Caco-2 (cell line): ENCODE data around the gene SLC30A1. TPM values are rescaled to one million over a fixed set of nuclear protein-coding genes. Genes with fewer than 3 reads are reported as not detected.

Source experiments
- BruUV-seq: library from RNA; stranded (reverse); fragments of 400-500 nt; replicated peaks from 2 replicates; lab custom pipeline; 2021; lab: Mats Ljungman, UMichigan
- CTCF ChIA-PET: fragments of 300-600 bp; sonication (Branson Sonifier 250); formaldehyde crosslinking; loops from one replicate; lab custom pipeline; 2022; ENCODE audit warnings: antibody characterized with exemption; lab: Charles Lee
- POLR2A ChIA-PET: fragments of 300-600 bp; sonication (Branson Sonifier 250); formaldehyde crosslinking; loops from one replicate; lab custom pipeline; 2022; ENCODE audit warnings: antibody characterized with exemption; lab: Charles Lee
- DNase-seq, 2 experiments: peaks; one replicate each; pipeline versions ENCODE4 v3.0.0 to v3.0.0-alpha.2; 2020 to 2022
- H3K27me3 ChIP-seq: replicated peaks from 2 replicates; pipeline ENCODE4 v1.6.0; 2011; ENCODE audit warnings: low read length; ENCODE audit not compliant: control insufficient read depth, insufficient read depth
- H3K36me3 ChIP-seq: 2 replicates; pipeline ENCODE4 v1.5.1; 2011; ENCODE audit warnings: low read length; ENCODE audit not compliant: control insufficient read depth, insufficient read depth
- H3K4me1 ChIP-seq: fragments of 250-450 bp; sonication (Bioruptor Pico); 2 replicates; pipeline ENCODE4 v1.5.1; 2020; ENCODE audit warnings: mild to moderate bottlenecking
- H3K4me3 ChIP-seq: 2 replicates; pipeline ENCODE4 v1.5.1; 2011; ENCODE audit warnings: low read depth, mild to moderate bottlenecking, control low read depth, low read length
- H3K9me3 ChIP-seq: fragments of 250-450 bp; sonication (Bioruptor Pico); 2 replicates; pipeline ENCODE4 v1.5.1; 2020; ENCODE audit warnings: mild to moderate bottlenecking, moderate library complexity
- H3K27ac Mint-ChIP-seq: one replicate; pipeline ENCODE4 v1.8.0; 2022; ENCODE audit warnings: mixed read lengths; ENCODE audit not compliant: unreplicated experiment
- H3K27me3 Mint-ChIP-seq: one replicate; pipeline ENCODE4 v1.8.0; 2022; ENCODE audit warnings: mixed read lengths; ENCODE audit not compliant: insufficient read depth, unreplicated experiment
- H3K36me3 Mint-ChIP-seq: one replicate; pipeline ENCODE4 v1.8.0; 2022; ENCODE audit warnings: mild to moderate bottlenecking, mixed read lengths; ENCODE audit not compliant: insufficient read depth, unreplicated experiment
- H3K4me1 Mint-ChIP-seq: one replicate; pipeline ENCODE4 v1.8.0; 2022; ENCODE audit warnings: low read depth, mixed read lengths; ENCODE audit not compliant: unreplicated experiment
- H3K4me3 Mint-ChIP-seq: one replicate; pipeline ENCODE4 v1.8.0; 2022; ENCODE audit warnings: mild to moderate bottlenecking, moderate library complexity, mixed read lengths; ENCODE audit not compliant: unreplicated experiment
- H3K9me3 Mint-ChIP-seq: one replicate; pipeline ENCODE4 v1.8.0; 2022; ENCODE audit warnings: mixed read lengths; ENCODE audit not compliant: unreplicated experiment
- intact Hi-C: fragments of 100-400 bp; cut with micrococcal nuclease; formaldehyde crosslinking; loops from one replicate; pipeline ENCODE4 v1.10.0; 2022; ENCODE audit not compliant: unreplicated experiment
- total RNA-seq: library from RNA; stranded (reverse); gene quantifications from 2 replicates; pipeline ENCODE4 v1.2.3, GENCODE V29; 2022
- TF ChIP-seq, protein P1 (sequence below), 2 experiments: fragments of 200-600 bp in 1 of 2; IDR thresholded peaks; 1 replicate in 1 of 2; 2 replicates in 1 of 2; pipeline versions ENCODE4 v1.5.1 to v1.8.0; 2011 to 2022; ENCODE audit warnings: antibody characterized with exemption in 1 of 2, control low read depth in 1 of 2, inconsistent platforms in 1 of 2, low read depth in 1 of 2, low read length in 1 of 2, mild to moderate bottlenecking in 1 of 2, moderate library complexity in 1 of 2; ENCODE audit not compliant: insufficient read depth in 1 of 2, severe bottlenecking in 1 of 2, unreplicated experiment in 1 of 2

Gene SLC30A1
- total RNA-seq, 1 experiment from 2014 or later, result 26.6 TPM

GRCh38 chr1:211619033-211619996, 40.4 kb upstream of the SLC30A1 start:
- no TSS peak for BruUV-seq
- Mint-ChIP-seq H3K27me3 (no peaks in the 10 kb centered on the region), H3K27ac (no peak overlapping the region), H3K4me1 (peaks cover 9% of the 10 kb centered on the region), H3K36me3 (no peaks in the 10 kb centered on the region), H3K9me3 (no peaks in the 10 kb centered on the region), H3K4me3 (no peak overlapping the region)
- no peak for DNase-seq
- Histone ChIP-seq H3K4me3 (no peak overlapping the region), H3K36me3 (no peaks in the 10 kb centered on the region), H3K27me3 (no peaks in the 10 kb centered on the region), H3K9me3 (no peaks in the 10 kb centered on the region), H3K4me1 (peaks cover 10% of the 10 kb centered on the region)
- POLR2A ChIA-PET, result no interaction called here
- intact Hi-C loops, result no loop called here
- TF ChIP-seq, protein P1, sequence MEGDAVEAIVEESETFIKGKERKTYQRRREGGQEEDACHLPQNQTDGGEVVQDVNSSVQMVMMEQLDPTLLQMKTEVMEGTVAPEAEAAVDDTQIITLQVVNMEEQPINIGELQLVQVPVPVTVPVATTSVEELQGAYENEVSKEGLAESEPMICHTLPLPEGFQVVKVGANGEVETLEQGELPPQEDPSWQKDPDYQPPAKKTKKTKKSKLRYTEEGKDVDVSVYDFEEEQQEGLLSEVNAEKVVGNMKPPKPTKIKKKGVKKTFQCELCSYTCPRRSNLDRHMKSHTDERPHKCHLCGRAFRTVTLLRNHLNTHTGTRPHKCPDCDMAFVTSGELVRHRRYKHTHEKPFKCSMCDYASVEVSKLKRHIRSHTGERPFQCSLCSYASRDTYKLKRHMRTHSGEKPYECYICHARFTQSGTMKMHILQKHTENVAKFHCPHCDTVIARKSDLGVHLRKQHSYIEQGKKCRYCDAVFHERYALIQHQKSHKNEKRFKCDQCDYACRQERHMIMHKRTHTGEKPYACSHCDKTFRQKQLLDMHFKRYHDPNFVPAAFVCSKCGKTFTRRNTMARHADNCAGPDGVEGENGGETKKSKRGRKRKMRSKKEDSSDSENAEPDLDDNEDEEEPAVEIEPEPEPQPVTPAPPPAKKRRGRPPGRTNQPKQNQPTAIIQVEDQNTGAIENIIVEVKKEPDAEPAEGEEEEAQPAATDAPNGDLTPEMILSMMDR (IDR thresholded peaks at IDR 0.05; ENCODE audit: insufficient read depth in 1 of 2, low read depth in 1 of 2, low read length in 1 of 2, severe bottlenecking in 1 of 2, unreplicated experiment in 1 of 2), result no peak
- CTCF ChIA-PET, result no interaction called here

DNA sequence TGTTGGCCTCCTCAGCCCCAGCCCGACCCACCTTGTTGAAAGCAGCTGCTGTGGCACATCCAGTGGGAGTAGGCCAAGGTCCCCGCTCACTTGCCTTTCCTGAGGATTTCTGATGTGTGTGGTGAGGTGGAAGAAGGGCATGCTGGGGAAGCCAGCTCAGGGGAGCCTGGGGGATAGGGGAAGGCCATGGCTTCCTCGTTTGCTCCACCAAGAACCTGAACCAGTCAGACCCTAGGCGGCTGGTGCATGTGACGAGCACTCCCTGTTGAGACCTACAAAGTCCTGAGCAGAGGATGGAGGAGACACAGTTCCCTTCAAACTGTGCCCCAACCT, 38.0 kb upstream of the SLC30A1 start:
- BruUV-seq, result no TSS peak
- Mint-ChIP-seq H3K36me3 (no peaks in the 10 kb centered on the region), H3K4me3 (no peak overlapping the region), H3K27me3 (no peaks in the 10 kb centered on the region), H3K9me3 (no peaks in the 10 kb centered on the region), H3K27ac (peak overlapping the region; percentile 30), H3K4me1 (peaks cover 21% of the 10 kb centered on the region)
- H3K36me3 ChIP-seq, result no peaks in the 10 kb centered on the region
- intact Hi-C loops, result no loop called here
- DNase-seq, result no peak
- H3K9me3 ChIP-seq, result no peaks in the 10 kb centered on the region
- CTCF ChIA-PET, result interaction anchor here (1.1 kb wide), 1 partner anchor 27 kb away, joined by 3 read pairs; no protein-coding TSS in a partner anchor
- peaks cover 33% of the 10 kb centered on the region for H3K4me1 ChIP-seq
- POLR2A ChIA-PET, result no interaction called here
- no peaks in the 10 kb centered on the region for H3K27me3 ChIP-seq
- H3K4me3 ChIP-seq, result no peak overlapping the region
- TF ChIP-seq, protein P1 (IDR thresholded peaks at IDR 0.05; ENCODE audit: insufficient read depth in 1 of 2, low read depth in 1 of 2, low read length in 1 of 2, severe bottlenecking in 1 of 2, unreplicated experiment in 1 of 2), result no peak

DNA sequence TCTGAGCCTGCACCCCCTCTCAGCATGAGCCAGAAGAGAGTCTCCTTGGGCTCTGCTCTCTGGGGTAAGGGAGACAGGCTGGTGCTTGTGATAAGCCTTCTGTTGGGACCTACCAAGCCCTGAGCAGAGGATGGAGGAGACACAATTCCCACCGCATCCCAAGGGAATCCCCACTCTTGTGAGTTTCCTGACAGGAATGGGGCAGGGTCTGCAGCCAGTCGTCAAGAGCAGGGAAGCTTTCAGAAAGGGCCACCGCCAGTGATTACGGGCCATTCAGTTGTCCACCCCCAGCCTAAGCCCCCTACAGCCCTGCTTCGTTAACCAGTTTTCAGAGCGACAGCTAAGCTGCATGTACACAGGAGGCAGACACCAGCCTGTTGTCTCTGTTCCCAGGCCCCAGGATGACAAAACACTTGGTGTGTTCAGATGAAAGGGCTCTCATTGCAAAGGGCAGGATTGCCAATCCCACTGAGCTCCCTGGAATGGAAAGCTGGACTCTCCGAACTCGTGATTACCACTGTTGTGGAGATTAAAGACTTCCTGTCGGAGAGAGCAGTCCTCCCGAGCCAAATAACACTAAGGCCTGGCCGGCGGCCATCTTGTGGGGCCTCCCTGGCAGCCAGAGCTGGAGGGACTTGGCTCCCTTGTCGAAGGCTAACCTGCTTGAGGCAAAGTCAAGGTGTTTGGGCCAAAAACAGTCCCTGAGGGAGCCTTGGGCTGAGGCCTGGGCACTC, 37.4 kb upstream of the SLC30A1 start:
- ChIA-PET CTCF (interaction anchor here (1.1 kb wide), 1 partner anchor 28 kb away, joined by 3 read pairs; no protein-coding TSS in a partner anchor), POLR2A (no interaction called here)
- peaks cover 38% of the 10 kb centered on the region for H3K4me1 ChIP-seq
- TF ChIP-seq, protein P1 (IDR thresholded peaks at IDR 0.05; ENCODE audit: insufficient read depth in 1 of 2, low read depth in 1 of 2, low read length in 1 of 2, severe bottlenecking in 1 of 2, unreplicated experiment in 1 of 2), result no peak
- Mint-ChIP-seq H3K4me1 (peaks cover 26% of the 10 kb centered on the region), H3K4me3 (no peak overlapping the region), H3K9me3 (no peaks in the 10 kb centered on the region), H3K27ac (peak overlapping the region; percentile 34), H3K27me3 (no peaks in the 10 kb centered on the region), H3K36me3 (no peaks in the 10 kb centered on the region)
- no peak for DNase-seq
- no peaks in the 10 kb centered on the region for H3K36me3 ChIP-seq
- no peaks in the 10 kb centered on the region for H3K9me3 ChIP-seq
- BruUV-seq, result no TSS peak
- no peaks in the 10 kb centered on the region for H3K27me3 ChIP-seq
- intact Hi-C loops, result no loop called here
- H3K4me3 ChIP-seq, result no peak overlapping the region
